GM12892 (cell line): ENCODE data around the gene FOXL1.

Experiments
- POLR2A ChIP-seq: IDR thresholded peaks from 2 replicates; pipeline ENCODE4 v1.6.1; 2011; ENCODE audit warnings: low read depth, low read length, control low read depth
- POLR2AphosphoS5 ChIP-seq: IDR thresholded peaks from 2 replicates; pipeline ENCODE4 v1.6.1; 2011; ENCODE audit warnings: low read depth, low read length, control low read depth
- TAF1 ChIP-seq: IDR thresholded peaks from 2 replicates; pipeline ENCODE4 v1.6.1; 2011; ENCODE audit warnings: low read depth, mild to moderate bottlenecking, control low read depth, low read length, borderline replicate concordance

GRCh38 chr16:86577314-86577971, 906 bp upstream of the FOXL1 start:
- TF ChIP-seq POLR2AphosphoS5 (no peak), POLR2A (no peak), TAF1 (no peak)
